Subcutaneous abdominal adipose tissue (tissue), 5 donors: Measurements from ENCODE around the gene PDXDC1.
"Not testable (repeated sequence)": the region's sequence is repeated elsewhere in the genome, so short reads cannot be mapped to it uniquely, and the experiment has no call there.

ENCODE experiments used
- H3K27ac ChIP-seq: one replicate; pipeline ENCODE4 v1.7.0; 2013; ENCODE audit warnings: low read depth, mild to moderate bottlenecking, inconsistent platforms, low read length, moderate library complexity
- H3K27me3 ChIP-seq, 5 donors: one replicate each; pipeline ENCODE4 v1.7.0; 2013; ENCODE audit warnings: low read length in 5 of 5, inconsistent platforms in 1 of 5; ENCODE audit not compliant: control insufficient read depth in 5 of 5, insufficient read depth in 4 of 5
- H3K36me3 ChIP-seq, 5 donors: one replicate each; pipeline ENCODE4 v1.7.0; 2013; ENCODE audit warnings: low read length in 5 of 5; ENCODE audit not compliant: control insufficient read depth in 5 of 5, insufficient read depth in 5 of 5
- H3K4me1 ChIP-seq, 5 donors: one replicate each; pipeline ENCODE4 v1.7.0; 2013; ENCODE audit warnings: low read length in 5 of 5, mild to moderate bottlenecking in 3 of 5, moderate library complexity in 1 of 5; ENCODE audit not compliant: control insufficient read depth in 5 of 5, insufficient read depth in 5 of 5
- H3K4me3 ChIP-seq, 5 donors: one replicate each; pipeline ENCODE4 v1.7.0; 2013; ENCODE audit warnings: low read length in 5 of 5, low read depth in 1 of 5
- H3K9ac ChIP-seq, 5 donors: one replicate each; pipeline ENCODE4 v1.7.0; 2013; ENCODE audit warnings: low read length in 5 of 5, mild to moderate bottlenecking in 4 of 5, moderate library complexity in 3 of 5
- H3K9me3 ChIP-seq, 5 donors: one replicate each; pipeline ENCODE4 v1.7.0; 2013; ENCODE audit warnings: low read length in 5 of 5; ENCODE audit not compliant: control insufficient read depth in 5 of 5
- donor health status: healthy.
- donor health status: healthy.
- donor health status: healthy.
- donor health status: healthy.
- donor health status: healthy.

Gene PDXDC1

GRCh38 chr16:15132719-15133428, 158.0 kb downstream of the PDXDC1 start:
- not testable (repeated sequence) for H3K27me3 ChIP-seq, H3K9me3 ChIP-seq, H3K27ac ChIP-seq, H3K9ac ChIP-seq, H3K4me3 ChIP-seq, H3K4me1 ChIP-seq
- peaks cover 0 to 38% (median 17%) of the 10 kb centered on the region in 5 donors for H3K36me3 ChIP-seq

GRCh38 chr16:15133554-15133953, 158.7 kb downstream of the PDXDC1 start:
- not testable (repeated sequence) for H3K4me3 ChIP-seq, H3K27me3 ChIP-seq, H3K9ac ChIP-seq, H3K27ac ChIP-seq, H3K4me1 ChIP-seq, H3K9me3 ChIP-seq
- peaks cover 0 to 31% (median 14%) of the 10 kb centered on the region in 5 donors for H3K36me3 ChIP-seq

- not testable (repeated sequence) for H3K27ac ChIP-seq, H3K9ac ChIP-seq, H3K27me3 ChIP-seq, H3K9me3 ChIP-seq, H3K4me3 ChIP-seq, H3K4me1 ChIP-seq
- H3K36me3 ChIP-seq, result peaks cover 0 to 27% (median 11%) of the 10 kb centered on the region in 5 donors
Observed at GRCh38 chr16:15134752-15135482, 160.1 kb downstream of the PDXDC1 start.

GRCh38 chr16:15135483-15136360, 160.9 kb downstream of the PDXDC1 start:
- H3K9ac ChIP-seq, H3K4me1 ChIP-seq, H3K9me3 ChIP-seq, H3K27ac ChIP-seq, H3K4me3 ChIP-seq, H3K27me3 ChIP-seq: not testable (repeated sequence)
- peaks cover 0 to 24% (median 8%) of the 10 kb centered on the region in 5 donors for H3K36me3 ChIP-seq

- not testable (repeated sequence) for H3K27ac ChIP-seq, H3K4me3 ChIP-seq, H3K9ac ChIP-seq, H3K27me3 ChIP-seq, H3K9me3 ChIP-seq
- peaks cover 0 to 13% (median 8%) of the 10 kb centered on the region in 5 donors for H3K36me3 ChIP-seq
- H3K4me1 ChIP-seq, result peaks cover 0 to 17% (median 11%) of the 10 kb centered on the region in 5 donors
Observed at GRCh38 chr16:15137514-15137913, 162.7 kb downstream of the PDXDC1 start.

GRCh38 chr16:15140444-15141365, 165.9 kb downstream of the PDXDC1 start:
- H3K27ac ChIP-seq, H3K27me3 ChIP-seq, H3K9ac ChIP-seq, H3K9me3 ChIP-seq, H3K36me3 ChIP-seq, H3K4me3 ChIP-seq: not testable (repeated sequence)
- H3K4me1 ChIP-seq, result peaks cover 0 to 45% (median 35%) of the 10 kb centered on the region in 5 donors

GRCh38 chr16:15141586-15141985, 166.8 kb downstream of the PDXDC1 start:
- Histone ChIP-seq H3K36me3 (no peaks in the 10 kb centered on the region), H3K4me3 (no peak overlapping the region), H3K27ac (no peak overlapping the region), H3K27me3 (no peaks in the 10 kb centered on the region), H3K9ac (no peak overlapping the region), H3K4me1 (peaks cover 0 to 53% (median 44%) of the 10 kb centered on the region in 5 donors), H3K9me3 (no peaks in the 10 kb centered on the region)

GRCh38 chr16:15142107-15142890, 167.5 kb downstream of the PDXDC1 start:
- peaks cover 0 to 57% (median 47%) of the 10 kb centered on the region in 5 donors for H3K4me1 ChIP-seq
- not testable (repeated sequence) for H3K27ac ChIP-seq, H3K27me3 ChIP-seq, H3K9me3 ChIP-seq, H3K9ac ChIP-seq, H3K36me3 ChIP-seq, H3K4me3 ChIP-seq
